Lower leg skin (tissue), 3 donors: ENCODE data around the gene MYH10.

Source experiments
- POLR2A ChIP-seq, 2 donors: fragments of 450-650 bp; IDR thresholded peaks; one replicate each; pipeline ENCODE4 v1.6.1; 2016 to 2017; ENCODE audit warnings: antibody characterized with exemption in 2 of 2, mild to moderate bottlenecking in 1 of 2, moderate library complexity in 1 of 2
- TF ChIP-seq, protein P1 (sequence below), 3 donors: fragments of 450-650 bp; IDR thresholded peaks; one replicate each; pipeline ENCODE4 v1.5.1; 2016; ENCODE audit warnings: antibody characterized with exemption in 3 of 3, mild to moderate bottlenecking in 3 of 3, moderate library complexity in 2 of 3

DNA sequence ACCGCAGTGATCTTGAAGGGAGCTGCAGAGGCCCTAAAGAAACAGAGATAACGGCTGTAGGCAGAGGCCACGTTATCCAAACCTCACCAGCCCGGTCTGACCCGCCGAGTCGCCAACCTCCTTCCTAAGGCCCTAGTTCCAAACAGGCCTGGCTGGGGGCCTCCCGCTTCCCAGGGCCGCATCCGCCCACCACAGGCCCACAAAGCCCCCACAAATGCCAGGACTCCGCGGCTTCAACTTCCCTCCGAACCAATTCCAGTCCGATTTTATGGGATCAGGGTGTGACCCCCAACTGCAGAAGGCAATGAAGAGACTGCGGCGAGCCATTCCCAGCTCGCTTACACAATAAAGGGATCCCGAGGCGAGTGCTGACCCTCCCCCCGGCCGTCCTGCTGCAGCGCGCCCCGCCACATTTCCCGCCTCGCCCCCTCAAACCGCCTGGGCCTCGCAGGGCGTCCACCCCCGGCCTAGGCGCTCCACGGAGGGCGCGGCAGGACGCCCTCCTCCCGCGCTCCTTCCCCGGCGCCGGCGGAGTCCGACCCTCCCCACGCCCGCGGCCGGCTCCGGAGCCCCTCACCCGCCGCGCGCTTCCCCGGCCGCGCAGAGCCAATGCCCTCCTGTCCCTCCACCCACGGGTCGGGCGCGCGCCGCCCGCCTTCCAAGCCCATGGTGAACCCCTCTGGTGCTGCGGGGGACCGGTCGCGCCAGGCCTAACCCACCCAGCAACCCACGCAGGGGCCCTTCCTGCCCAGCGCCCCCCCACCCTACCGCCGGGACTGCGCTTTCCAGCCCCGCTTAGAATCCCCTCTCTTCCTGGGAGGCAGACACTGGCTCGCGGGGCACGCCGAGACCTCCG lies 926 bp downstream of the MYH10 start:
- TF ChIP-seq, protein P1, sequence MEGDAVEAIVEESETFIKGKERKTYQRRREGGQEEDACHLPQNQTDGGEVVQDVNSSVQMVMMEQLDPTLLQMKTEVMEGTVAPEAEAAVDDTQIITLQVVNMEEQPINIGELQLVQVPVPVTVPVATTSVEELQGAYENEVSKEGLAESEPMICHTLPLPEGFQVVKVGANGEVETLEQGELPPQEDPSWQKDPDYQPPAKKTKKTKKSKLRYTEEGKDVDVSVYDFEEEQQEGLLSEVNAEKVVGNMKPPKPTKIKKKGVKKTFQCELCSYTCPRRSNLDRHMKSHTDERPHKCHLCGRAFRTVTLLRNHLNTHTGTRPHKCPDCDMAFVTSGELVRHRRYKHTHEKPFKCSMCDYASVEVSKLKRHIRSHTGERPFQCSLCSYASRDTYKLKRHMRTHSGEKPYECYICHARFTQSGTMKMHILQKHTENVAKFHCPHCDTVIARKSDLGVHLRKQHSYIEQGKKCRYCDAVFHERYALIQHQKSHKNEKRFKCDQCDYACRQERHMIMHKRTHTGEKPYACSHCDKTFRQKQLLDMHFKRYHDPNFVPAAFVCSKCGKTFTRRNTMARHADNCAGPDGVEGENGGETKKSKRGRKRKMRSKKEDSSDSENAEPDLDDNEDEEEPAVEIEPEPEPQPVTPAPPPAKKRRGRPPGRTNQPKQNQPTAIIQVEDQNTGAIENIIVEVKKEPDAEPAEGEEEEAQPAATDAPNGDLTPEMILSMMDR (IDR thresholded peaks at IDR 0.05) = no peak
- TF ChIP-seq POLR2A (IDR thresholded peaks at IDR 0.05) = no peak
